GM23338 (cell line): Measurements from ENCODE around the gene PRPSAP2.
"Not testable (repeated sequence)": the region's sequence is repeated elsewhere in the genome, so short reads cannot be mapped to it uniquely, and the experiment has no call there.

Experiments
- CREB1 ChIP-seq: fragments of 250-450 bp; sonication (Bioruptor Pico); IDR thresholded peaks from 2 replicates; pipeline ENCODE4 v1.5.0; 2020; ENCODE audit warnings: low read depth, mild to moderate bottlenecking, moderate library complexity
- EZH2 ChIP-seq: fragments of 200-600 bp; sonication (generic); IDR thresholded peaks from one replicate; pipeline ENCODE4 v1.8.0; 2017; ENCODE audit warnings: antibody characterized with exemption, mild to moderate bottlenecking, low read depth; ENCODE audit not compliant: unreplicated experiment
- EZH2phosphoT487 ChIP-seq: fragments of 200-600 bp; sonication (generic); IDR thresholded peaks from one replicate; pipeline ENCODE4 v1.8.1; 2018; ENCODE audit warnings: antibody characterized with exemption; ENCODE audit not compliant: unreplicated experiment
- JUNB ChIP-seq: IDR thresholded peaks from one replicate; pipeline ENCODE4 v1.6.1; 2016; ENCODE audit warnings: antibody characterized with exemption; ENCODE audit not compliant: unreplicated experiment
- ZNF331 ChIP-seq: fragments of 250-450 bp; sonication (Bioruptor Pico); IDR thresholded peaks from 2 replicates; pipeline ENCODE4 v1.5.0; 2020; ENCODE audit warnings: low read depth, mild to moderate bottlenecking, moderate library complexity
- TF ChIP-seq, protein P1 (sequence below): IDR thresholded peaks from one replicate; pipeline ENCODE4 v1.6.1; 2018; ENCODE audit warnings: antibody characterized with exemption; ENCODE audit not compliant: unreplicated experiment
- TF ChIP-seq, protein P2 (sequence below), 2 experiments: fragments of 200-600 bp in 1 of 2; sonication (generic) in 1 of 2; conservative IDR thresholded peaks; 2 replicates each; pipeline versions ENCODE4 v1.5.1 to v1.6.1; 2016 to 2017; ENCODE audit warnings: antibody characterized with exemption in 2 of 2, low read depth in 2 of 2, mild to moderate bottlenecking in 2 of 2, moderate library complexity in 1 of 2

DNA sequence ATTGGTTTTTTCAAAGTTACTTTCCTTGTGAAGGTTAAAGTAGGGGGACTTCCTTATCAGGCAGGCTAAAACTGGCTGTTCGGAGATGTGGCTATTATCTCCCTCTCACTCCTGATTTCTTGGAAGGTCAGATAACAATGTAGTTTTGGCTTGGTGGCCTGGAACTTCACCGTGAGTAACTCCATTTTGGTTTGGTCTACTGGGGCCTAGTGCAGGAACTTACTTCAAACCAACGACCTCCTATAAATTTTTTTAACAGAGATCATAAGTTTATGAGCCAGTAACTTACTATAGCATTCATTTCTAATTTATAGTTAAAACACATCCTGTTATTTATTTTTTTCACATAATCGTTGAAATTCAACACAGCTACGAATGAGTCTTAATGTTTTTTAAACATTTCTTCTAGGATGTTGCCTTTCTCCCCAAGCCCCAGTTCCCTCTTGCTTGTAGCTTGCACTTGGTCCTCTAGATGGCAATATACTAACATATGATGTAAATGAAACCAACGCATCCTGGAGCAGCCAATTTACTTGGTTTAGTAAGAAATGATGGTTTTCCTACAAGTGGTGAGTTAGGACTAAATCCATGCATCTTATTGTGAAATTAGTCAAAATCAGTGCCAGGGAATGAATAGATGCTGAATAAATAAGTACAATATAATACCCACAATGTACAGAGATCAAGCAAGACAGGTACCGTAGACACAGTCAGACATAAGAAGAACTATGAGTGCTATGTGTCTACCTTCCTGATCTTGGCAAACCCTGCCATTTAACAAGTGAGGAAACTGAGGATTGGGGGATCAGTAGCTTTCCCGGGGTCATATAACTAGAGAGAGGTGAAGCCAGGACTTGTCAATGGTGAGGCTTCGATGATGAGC is 41.2 kb upstream of the PRPSAP2 start:
- TF ChIP-seq JUNB; CREB1 (CRISPR knock-in tag); EZH2phosphoT487; EZH2; ZNF331: not testable (repeated sequence)
- TF ChIP-seq, protein P1, sequence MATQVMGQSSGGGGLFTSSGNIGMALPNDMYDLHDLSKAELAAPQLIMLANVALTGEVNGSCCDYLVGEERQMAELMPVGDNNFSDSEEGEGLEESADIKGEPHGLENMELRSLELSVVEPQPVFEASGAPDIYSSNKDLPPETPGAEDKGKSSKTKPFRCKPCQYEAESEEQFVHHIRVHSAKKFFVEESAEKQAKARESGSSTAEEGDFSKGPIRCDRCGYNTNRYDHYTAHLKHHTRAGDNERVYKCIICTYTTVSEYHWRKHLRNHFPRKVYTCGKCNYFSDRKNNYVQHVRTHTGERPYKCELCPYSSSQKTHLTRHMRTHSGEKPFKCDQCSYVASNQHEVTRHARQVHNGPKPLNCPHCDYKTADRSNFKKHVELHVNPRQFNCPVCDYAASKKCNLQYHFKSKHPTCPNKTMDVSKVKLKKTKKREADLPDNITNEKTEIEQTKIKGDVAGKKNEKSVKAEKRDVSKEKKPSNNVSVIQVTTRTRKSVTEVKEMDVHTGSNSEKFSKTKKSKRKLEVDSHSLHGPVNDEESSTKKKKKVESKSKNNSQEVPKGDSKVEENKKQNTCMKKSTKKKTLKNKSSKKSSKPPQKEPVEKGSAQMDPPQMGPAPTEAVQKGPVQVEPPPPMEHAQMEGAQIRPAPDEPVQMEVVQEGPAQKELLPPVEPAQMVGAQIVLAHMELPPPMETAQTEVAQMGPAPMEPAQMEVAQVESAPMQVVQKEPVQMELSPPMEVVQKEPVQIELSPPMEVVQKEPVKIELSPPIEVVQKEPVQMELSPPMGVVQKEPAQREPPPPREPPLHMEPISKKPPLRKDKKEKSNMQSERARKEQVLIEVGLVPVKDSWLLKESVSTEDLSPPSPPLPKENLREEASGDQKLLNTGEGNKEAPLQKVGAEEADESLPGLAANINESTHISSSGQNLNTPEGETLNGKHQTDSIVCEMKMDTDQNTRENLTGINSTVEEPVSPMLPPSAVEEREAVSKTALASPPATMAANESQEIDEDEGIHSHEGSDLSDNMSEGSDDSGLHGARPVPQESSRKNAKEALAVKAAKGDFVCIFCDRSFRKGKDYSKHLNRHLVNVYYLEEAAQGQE: not testable (repeated sequence)
- TF ChIP-seq, protein P2, sequence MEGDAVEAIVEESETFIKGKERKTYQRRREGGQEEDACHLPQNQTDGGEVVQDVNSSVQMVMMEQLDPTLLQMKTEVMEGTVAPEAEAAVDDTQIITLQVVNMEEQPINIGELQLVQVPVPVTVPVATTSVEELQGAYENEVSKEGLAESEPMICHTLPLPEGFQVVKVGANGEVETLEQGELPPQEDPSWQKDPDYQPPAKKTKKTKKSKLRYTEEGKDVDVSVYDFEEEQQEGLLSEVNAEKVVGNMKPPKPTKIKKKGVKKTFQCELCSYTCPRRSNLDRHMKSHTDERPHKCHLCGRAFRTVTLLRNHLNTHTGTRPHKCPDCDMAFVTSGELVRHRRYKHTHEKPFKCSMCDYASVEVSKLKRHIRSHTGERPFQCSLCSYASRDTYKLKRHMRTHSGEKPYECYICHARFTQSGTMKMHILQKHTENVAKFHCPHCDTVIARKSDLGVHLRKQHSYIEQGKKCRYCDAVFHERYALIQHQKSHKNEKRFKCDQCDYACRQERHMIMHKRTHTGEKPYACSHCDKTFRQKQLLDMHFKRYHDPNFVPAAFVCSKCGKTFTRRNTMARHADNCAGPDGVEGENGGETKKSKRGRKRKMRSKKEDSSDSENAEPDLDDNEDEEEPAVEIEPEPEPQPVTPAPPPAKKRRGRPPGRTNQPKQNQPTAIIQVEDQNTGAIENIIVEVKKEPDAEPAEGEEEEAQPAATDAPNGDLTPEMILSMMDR (conservative IDR thresholded peaks at IDR 0.05; ENCODE audit: low read depth in 2 of 2): peak; percentile 61 to 71
